OCI-LY7 (cell line): ENCODE measurements around the gene NIT1. TPM values are rescaled to one million over a fixed set of nuclear protein-coding genes. Genes with fewer than 3 reads are reported as not detected.

Experiments
- BruUV-seq: library from RNA; stranded (reverse); fragments of 400-500 nt; replicated peaks from 2 replicates; lab custom pipeline; 2021; lab: Mats Ljungman, UMichigan
- CTCF ChIA-PET: fragments of 300-600 bp; sonication (Branson Sonifier 250); formaldehyde crosslinking; loops from one replicate; lab custom pipeline; 2022; ENCODE audit warnings: antibody characterized with exemption; ENCODE audit not compliant: unreplicated experiment; lab: Charles Lee
- POLR2A ChIA-PET: fragments of 300-600 bp; sonication (Branson Sonifier 250); formaldehyde crosslinking; loops from one replicate; lab custom pipeline; 2022; ENCODE audit warnings: antibody characterized with exemption; lab: Charles Lee
- DNase-seq: peaks from one replicate; pipeline ENCODE4 v3.0.0-alpha.2; 2015; ENCODE audit warnings: low spot score
- H2AFZ ChIP-seq: fragments of 200-600 bp; sonication (generic), shearing (Covaris generic); 2 replicates; pipeline ENCODE4 v1.6.1; 2014; ENCODE audit warnings: mild to moderate bottlenecking, antibody characterized with exemption, low read length, moderate library complexity
- H3K27ac ChIP-seq: fragments of 200-600 bp; sonication (generic); 2 replicates; pipeline ENCODE4 v1.5.1; 2014; ENCODE audit warnings: mixed run types, low read depth, mild to moderate bottlenecking, moderate library complexity, low read length, inconsistent platforms; ENCODE audit not compliant: poor library complexity, severe bottlenecking
- H3K36me3 ChIP-seq: fragments of 200-600 bp; sonication (generic); 2 replicates; pipeline ENCODE4 v1.6.1; 2014; ENCODE audit warnings: mild to moderate bottlenecking, antibody characterized with exemption, low read length, moderate library complexity, mixed read lengths; ENCODE audit not compliant: insufficient read depth
- H3K4me1 ChIP-seq: fragments of 200-600 bp; sonication (generic); 2 replicates; pipeline ENCODE4 v1.5.1; 2014; ENCODE audit warnings: mild to moderate bottlenecking, low read length; ENCODE audit not compliant: insufficient read depth, poor library complexity, severe bottlenecking
- H3K4me2 ChIP-seq: fragments of 200-600 bp; sonication (generic); 2 replicates; pipeline ENCODE4 v1.6.1; 2014; ENCODE audit warnings: mild to moderate bottlenecking, low read length
- H3K4me3 ChIP-seq: fragments of 200-600 bp; sonication (generic); 2 replicates; pipeline ENCODE4 v1.5.1; 2014; ENCODE audit warnings: mild to moderate bottlenecking, low read depth, low read length; ENCODE audit not compliant: poor library complexity, severe bottlenecking
- H3K79me2 ChIP-seq: fragments of 200-600 bp; sonication (generic); 2 replicates; pipeline ENCODE4 v1.6.1; 2016; ENCODE audit warnings: low read depth, mild to moderate bottlenecking, low read length, moderate library complexity, mixed read lengths; ENCODE audit not compliant: insufficient read depth
- H3K9me2 ChIP-seq: fragments of 200-600 bp; sonication (generic); 2 replicates; pipeline ENCODE4 v1.6.1; 2016; ENCODE audit warnings: mild to moderate bottlenecking, low read length, mixed read lengths; ENCODE audit not compliant: insufficient read depth
- H3K9me3 ChIP-seq: fragments of 200-600 bp; sonication (generic); 2 replicates; pipeline ENCODE4 v1.6.1; 2014; ENCODE audit warnings: mild to moderate bottlenecking, mixed run types, low read length, mixed read lengths
- H4K20me1 ChIP-seq: fragments of 200-600 bp; sonication (generic); 2 replicates; pipeline ENCODE4 v1.6.1; 2014; ENCODE audit warnings: mild to moderate bottlenecking, antibody characterized with exemption, low read length, moderate library complexity, mixed read lengths; ENCODE audit not compliant: insufficient read depth
- CTCF ChIP-seq: fragments of 200-600 bp; sonication (generic); conservative IDR thresholded peaks from 2 replicates; pipeline ENCODE4 v1.5.1; 2014; ENCODE audit warnings: mild to moderate bottlenecking, antibody characterized with exemption, low read length, moderate library complexity, mixed read lengths
- EZH2phosphoT487 ChIP-seq: fragments of 200-600 bp; sonication (generic); IDR thresholded peaks from 2 replicates; pipeline ENCODE4 v1.6.1; 2018; ENCODE audit warnings: low read depth, borderline replicate concordance, mild to moderate bottlenecking, mixed run types, antibody characterized with exemption, low read length, moderate library complexity, mixed read lengths
- intact Hi-C: fragments of 100-400 bp; cut with micrococcal nuclease; formaldehyde crosslinking; loops from one replicate; pipeline ENCODE4 v1.10.0; 2022; ENCODE audit not compliant: unreplicated experiment
- total RNA-seq, 2 experiments: library from RNA; depleted of rRNA in 1 of 2; stranded (reverse); fragments of >200 nt in 1 of 2; shearing (Covaris generic) in 1 of 2; gene quantifications; 2 replicates each; pipeline ENCODE4 v1.2.3, GENCODE V29; 2014 to 2022

Gene NIT1
- total RNA-seq, 2 experiments from 2014 or later, result 42.7 to 46.5 TPM

GRCh38 chr1:161145832-161146231, 27.9 kb downstream of the NIT1 start:
- Histone ChIP-seq H3K9me3 (no peaks in the 10 kb centered on the region), H2AFZ (no peak overlapping the region), H3K4me1 (no peaks in the 10 kb centered on the region), H3K27ac (no peak overlapping the region), H3K9me2 (no peaks in the 10 kb centered on the region), H3K36me3 (no peaks in the 10 kb centered on the region), H4K20me1 (no peaks in the 10 kb centered on the region), H3K79me2 (no peaks in the 10 kb centered on the region), H3K4me2 (no peak overlapping the region), H3K4me3 (no peak overlapping the region)
- POLR2A ChIA-PET, result interaction anchor here (0.6 to 1.2 kb wide), 5 partner anchors 8 to 149 kb away, joined by 3 to 4 read pairs (median 3); partner anchors contain the start of genes UFC1 and USF1
- BruUV-seq, result no TSS peak
- CTCF ChIA-PET, result no interaction called here
- intact Hi-C loops, result no loop called here
- no peak for DNase-seq
- TF ChIP-seq EZH2phosphoT487 (no peak), CTCF (no peak)

- Histone ChIP-seq H3K36me3 (peaks cover 11% of the 10 kb centered on the region; the same call in 1 of the 2 replicates), H3K79me2 (peaks cover 9% of the 10 kb centered on the region; the same call in 1 of the 2 replicates), H3K9me2 (no peaks in the 10 kb centered on the region), H2AFZ (peak overlapping the region; percentile 92; the same call in 1 of the 2 replicates), H3K4me3 (peak overlapping the region; percentile 73), H3K4me1 (peaks cover 14% of the 10 kb centered on the region), H3K27ac (peak overlapping the region; percentile 79), H3K9me3 (no peaks in the 10 kb centered on the region), H3K4me2 (peak overlapping the region; percentile 67), H4K20me1 (no peaks in the 10 kb centered on the region)
- ChIA-PET CTCF (no interaction called here), POLR2A (interaction anchor here (0.6 to 2.8 kb wide), 13 partner anchors 8 to 1200 kb away, joined by 3 to 18 read pairs (median 3); partner anchors contain the start of genes ARHGAP30 and PPOX)
- TF ChIP-seq EZH2phosphoT487, result no peak
- TF ChIP-seq CTCF, result no peak
- intact Hi-C loops, result no loop called here
- DNase-seq, result no peak
- no TSS peak for BruUV-seq
Measured at GRCh38 chr1:161153176-161153575, 35.3 kb downstream of the NIT1 start.

GRCh38 chr1:161153682-161154337, 35.9 kb downstream of the NIT1 start, which contains the start of gene UFC1:
UFC1 (plus strand) TSS chr1:161153978; CDS start chr1:161153998, 20 bp downstream.
- Histone ChIP-seq H3K9me2 (no peaks in the 10 kb centered on the region), H3K27ac (peak within 1 kb of the TSS; percentile 79), H3K9me3 (no peaks in the 10 kb centered on the region), H3K36me3 (peaks cover 16% of the 10 kb centered on the region; the same call in 1 of the 2 replicates), H2AFZ (peak within 1 kb of the TSS; percentile 92), H3K79me2 (peaks cover 9% of the 10 kb centered on the region; the same call in 1 of the 2 replicates), H4K20me1 (no peaks in the 10 kb centered on the region), H3K4me1 (peaks cover 20% of the 10 kb centered on the region), H3K4me3 (peak within 1 kb of the TSS; percentile 73), H3K4me2 (peak within 1 kb of the TSS; percentile 67)
- CTCF ChIA-PET, result no interaction called here
- intact Hi-C loops, result loop anchor here (2.0 kb wide), 1 partner anchor 85 kb away; the partner anchor contains the start of gene ARHGAP30
- TF ChIP-seq EZH2phosphoT487 (no peak), CTCF (no peak)
- BruUV-seq, result TSS peak; percentile 99
- POLR2A ChIA-PET, result interaction anchor here (0.6 to 2.8 kb wide), 10 partner anchors 8 to 348 kb away, joined by 3 to 18 read pairs (median 4); partner anchors contain the start of genes ARHGAP30 and PPOX
- peak; percentile 95 for DNase-seq
